Effector CD4-positive, alpha-beta T cell (primary cell): ENCODE measurements around the gene SYPL1.
A peak's percentile ranks its signal among the peaks of the same experiment; 100 is the strongest.

Experiments used
- DNase-seq: peaks from one replicate; pipeline ENCODE4 v3.0.0-alpha.2; 2020

SYPL1 gene

DNA sequence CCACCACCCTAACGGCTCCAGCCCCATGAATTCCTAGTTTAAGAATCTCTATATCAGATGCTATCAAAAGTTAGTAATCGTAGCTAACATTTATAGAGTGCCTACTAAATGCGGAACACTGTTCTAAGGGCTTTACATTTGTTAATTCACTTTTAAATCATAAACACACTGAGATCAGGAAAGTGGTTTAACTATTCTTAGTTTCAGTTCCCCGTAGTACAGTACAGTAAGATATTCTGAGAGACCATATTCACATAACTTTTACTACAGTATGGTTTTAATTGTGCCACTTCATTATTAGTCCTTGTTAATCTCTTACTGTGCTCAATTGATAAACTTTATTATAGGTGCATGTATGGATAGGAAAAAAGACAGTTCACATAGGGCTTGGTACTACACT is 22.5 kb downstream of the SYPL1 start:
- no peak for DNase-seq

DNA sequence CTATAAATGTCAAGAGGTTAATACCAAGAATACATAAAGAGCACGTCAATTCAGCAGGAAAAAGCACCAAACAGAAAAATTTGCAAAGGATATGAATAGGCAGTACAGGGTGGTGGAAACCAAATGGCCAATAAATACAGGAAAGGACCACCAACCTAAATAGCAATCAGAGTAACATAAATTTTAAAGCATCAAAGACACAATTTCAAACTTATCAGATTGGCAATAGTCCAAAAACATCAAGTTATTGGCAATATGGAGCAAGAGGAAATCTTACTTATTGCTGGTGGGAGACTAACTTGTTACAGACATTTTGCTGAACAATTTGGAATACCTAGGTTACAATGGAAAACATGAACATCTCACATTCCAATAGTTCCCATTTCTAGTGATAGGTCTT is 24.1 kb downstream of the SYPL1 start:
- DNase-seq, result no peak

DNA sequence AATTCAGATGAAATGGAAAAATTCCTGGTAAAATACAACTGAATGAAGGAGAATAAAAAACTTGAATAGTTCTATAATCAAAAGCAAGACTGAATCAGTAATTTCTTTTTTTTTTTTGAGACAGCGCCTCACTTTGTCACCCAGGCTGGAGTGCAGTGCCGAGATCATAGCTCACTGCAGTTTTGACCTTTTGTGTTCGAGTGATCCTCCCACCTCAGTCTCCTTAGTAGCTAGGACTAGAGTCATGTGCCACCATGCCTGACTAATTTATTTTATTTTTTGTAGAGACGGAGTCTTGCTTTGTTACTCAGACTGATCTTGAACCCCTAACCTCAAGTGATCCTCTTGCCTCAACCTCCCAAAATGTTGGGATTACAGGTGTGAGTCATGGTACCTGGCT is 26.1 kb downstream of the SYPL1 start:
- DNase-seq, result no peak

DNA sequence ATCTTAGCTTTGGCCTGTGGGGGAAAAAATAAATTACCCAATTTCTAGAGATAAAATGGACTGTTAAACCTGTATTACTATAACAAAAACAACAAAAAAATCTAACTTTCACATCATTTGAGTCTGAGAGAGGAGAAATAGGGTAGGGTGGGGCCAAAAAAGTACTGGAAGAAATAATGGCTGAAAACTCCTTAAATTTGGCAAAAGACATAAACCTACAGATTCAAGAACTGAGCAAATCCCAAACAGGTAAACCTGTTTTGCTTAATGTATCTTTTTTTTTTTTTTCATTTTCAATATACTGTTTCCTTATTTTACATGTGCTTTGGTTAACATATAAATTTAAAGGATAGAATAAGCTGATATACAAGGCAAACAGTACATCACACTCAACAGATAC is 27.1 kb downstream of the SYPL1 start:
- no peak for DNase-seq

DNA sequence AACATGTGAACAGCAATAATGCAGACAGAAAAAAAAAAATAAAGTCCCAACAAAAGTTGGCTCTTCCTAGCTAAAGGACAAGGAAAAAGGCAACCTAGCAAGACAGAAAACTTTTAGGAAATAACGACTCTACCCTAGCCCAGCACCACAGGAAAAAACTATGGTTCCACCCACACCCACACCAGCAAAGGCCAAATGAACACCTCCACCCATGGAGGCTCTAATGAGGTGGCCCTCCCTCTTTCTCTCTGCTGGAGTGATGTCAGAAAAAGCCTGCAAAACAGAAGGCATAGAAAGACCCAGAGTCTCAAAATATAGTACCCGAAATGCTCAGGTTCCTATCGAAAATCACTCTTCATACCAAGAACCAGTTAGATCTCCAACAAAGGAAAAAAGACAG is 28.4 kb downstream of the SYPL1 start:
- DNase-seq, result no peak

DNA sequence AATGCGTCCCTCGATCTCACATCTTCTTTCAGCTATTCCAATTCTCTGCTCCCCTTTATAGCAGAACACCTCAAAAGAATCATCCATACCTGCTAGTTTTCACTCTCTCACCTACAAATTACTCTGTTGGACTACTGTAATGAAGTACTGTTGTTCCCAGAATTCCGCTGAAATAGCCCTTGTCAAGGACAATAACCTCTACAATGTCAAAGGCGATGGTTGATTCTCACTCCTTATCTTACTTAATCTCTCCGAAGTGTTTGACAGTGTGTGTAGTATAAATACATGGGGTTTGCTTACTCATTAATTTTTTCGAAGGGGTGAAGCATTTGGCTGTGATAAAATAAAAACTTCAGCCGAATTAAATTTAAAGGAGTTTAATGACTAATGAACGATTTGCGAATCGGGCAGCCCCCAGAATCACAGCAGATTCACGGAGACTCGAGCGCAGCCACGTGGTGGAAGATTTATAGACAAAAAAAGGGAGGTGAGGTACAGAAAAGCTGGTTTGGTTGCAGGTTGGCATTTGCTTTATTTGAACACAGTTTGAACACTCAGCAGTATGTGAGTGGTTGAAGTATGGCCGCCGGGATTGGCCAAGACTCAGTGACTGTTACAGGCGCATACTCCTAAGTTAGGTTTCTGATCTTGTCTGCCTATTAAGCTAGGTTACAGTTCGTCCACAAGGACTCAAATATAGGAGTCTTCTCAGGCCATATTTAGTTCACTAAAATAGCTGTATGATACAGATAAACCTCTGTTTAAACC is 29.8 kb downstream of the SYPL1 start:
- no peak for DNase-seq

DNA sequence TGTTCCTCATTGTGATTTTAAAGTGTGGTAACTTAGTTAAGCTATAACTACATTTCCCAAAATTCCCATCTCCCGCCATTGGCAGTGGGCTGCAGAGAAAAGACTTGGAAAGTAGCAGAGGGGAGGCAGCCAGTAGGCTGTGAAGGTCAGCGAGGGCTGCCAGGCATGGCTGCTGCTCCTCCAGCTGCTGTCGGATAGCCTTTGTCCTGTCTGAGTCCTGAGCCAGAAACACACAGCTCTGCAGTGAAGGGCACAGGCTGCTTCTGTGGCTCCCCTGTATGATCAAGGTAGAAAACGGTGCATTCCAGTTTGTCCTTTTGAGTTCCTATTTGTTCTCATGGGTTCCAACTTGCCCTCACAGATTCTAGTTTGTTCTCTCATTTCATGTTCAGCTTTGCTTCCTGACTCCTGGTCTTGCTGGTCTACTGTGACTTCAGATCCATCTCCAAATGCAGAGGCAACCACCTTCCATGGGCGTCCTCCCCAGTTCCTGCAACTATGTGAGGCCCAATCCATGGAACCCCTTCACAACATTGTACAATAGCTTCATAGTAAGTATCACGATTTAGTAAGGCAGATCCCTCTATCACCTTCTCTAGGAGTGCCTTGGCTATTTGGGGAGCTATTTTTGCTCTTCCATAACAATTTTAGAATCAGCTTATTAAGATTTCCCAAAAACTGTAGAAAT is 31.7 kb downstream of the SYPL1 start:
- DNase-seq, result no peak

DNA sequence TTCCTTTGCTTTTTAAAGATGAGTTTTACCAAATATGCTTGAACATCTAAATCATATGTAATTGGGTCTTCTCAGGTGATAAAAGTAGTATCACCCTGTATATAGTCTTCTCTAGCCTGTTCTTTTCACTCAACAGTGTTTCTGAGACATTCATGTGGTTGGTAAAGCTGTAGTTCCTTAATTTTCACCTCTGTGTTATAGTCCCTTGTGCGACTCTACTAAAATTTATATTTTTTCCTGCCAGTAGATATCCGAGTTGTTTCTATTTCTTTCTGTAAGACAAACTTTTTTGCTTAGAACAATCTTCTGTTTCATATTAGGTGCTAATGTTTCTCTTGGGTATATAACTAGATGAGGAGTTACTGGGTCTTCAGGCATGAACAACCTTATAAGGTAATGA is 35.6 kb downstream of the SYPL1 start:
- no peak for DNase-seq

DNA sequence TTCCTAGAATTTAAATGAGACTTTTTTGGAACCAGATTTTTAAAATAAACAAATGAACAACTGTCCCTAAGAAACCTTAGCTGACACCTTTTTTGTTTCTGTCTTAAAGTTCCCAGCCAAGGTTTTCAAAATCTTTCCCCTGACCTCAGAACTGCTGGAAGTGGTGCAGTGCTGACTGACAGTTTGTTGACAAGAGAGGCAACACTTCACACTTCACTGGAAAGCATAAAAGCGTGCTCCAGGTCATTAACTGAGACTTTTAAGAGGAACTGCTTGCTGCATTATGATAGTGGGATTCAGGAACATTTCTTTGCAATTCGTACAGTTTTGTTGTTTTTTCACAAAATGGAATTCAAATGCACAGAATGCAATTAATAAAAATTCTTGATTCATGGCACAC is 36.2 kb downstream of the SYPL1 start:
- DNase-seq, result no peak

DNA sequence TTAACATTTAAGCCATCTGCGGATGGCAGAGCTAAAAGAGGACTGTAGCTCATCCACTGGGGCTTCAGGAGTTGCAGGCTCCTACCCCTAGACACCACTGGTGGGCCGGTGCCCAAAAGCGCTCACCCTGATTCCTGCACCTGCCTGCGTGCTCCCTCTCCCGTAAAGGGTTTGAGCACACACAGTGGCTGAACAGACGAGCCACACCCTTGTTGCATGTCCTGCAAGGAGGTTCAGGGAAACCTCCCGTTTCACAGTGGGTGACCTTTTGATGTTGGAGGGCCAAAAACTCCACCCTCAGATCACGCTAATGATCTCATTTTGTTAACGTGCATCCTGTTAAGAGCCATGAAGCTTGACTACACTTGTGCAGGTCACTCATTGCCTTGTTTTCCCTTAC is 37.9 kb downstream of the SYPL1 start:
- DNase-seq, result no peak

DNA sequence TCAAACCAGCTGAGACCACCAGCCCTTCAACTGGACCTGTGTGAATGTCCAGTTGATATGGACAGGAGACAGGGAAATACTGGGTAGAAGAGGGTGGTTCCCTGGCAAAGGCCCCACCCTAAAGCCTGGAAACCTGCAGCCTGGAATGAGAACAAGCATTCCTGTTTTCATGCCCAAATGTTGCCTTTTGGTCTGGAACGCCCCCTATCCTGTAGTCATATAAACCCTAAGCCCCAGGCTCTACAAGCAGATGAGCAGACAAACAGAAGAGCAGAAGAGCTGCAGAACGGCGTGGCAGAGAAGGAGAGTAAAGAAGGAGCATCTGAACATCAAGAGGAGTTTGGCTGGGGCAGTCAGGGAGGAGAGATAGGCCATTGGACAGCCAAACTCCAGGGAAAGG is 38.4 kb downstream of the SYPL1 start:
- DNase-seq, result no peak

DNA sequence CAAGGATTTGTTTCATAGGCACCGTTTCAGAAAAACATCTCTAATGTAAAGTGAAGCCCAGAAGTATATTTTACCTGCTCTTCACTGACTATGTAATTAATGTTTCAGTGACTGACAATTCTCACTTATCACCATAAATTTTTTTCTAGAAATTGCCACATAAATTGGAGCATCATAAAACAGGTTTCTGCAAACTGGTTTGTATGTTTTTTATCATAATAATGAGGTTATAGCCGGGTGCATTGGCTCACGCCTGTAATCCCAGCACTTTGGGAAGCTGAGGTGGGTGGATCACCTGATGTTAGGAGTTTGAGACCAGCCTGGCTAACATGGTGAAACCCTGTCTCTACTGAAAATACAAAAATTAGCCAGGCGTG is 39.4 kb downstream of the SYPL1 start:
- no peak for DNase-seq

DNA sequence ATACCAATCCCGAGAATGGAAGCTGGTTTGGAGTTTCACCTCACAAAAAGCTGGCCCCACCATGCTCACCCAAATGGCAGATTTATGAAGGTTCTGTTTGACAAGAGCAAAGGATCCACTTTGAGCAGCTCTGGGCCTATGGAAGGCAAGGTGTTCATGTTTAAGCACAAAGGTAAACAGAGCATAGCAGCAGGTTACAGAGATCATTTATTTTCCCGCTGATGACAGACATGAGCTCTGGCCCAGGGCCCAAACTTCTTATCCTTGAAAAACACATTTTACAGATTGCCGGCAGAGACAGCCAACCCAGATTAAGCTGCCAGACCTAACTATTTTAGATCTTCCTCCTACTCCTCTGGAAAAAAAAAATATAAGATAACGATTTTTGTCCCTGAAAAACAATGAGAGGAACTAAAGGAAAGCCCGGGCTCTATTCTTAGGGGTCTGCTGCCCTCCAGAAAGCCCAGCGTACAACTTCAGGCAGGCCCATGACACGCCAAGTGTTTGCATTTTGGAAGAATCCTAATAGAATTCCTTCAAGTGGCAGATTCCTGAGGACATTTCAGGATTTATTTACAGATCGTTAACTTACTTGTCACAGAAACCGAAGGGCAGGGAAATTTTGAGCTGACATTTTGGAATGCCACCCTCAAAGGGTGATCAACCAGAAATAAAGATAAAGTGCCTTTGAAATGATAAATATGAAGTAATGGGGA is 40.0 kb downstream of the SYPL1 start:
- no peak for DNase-seq

DNA sequence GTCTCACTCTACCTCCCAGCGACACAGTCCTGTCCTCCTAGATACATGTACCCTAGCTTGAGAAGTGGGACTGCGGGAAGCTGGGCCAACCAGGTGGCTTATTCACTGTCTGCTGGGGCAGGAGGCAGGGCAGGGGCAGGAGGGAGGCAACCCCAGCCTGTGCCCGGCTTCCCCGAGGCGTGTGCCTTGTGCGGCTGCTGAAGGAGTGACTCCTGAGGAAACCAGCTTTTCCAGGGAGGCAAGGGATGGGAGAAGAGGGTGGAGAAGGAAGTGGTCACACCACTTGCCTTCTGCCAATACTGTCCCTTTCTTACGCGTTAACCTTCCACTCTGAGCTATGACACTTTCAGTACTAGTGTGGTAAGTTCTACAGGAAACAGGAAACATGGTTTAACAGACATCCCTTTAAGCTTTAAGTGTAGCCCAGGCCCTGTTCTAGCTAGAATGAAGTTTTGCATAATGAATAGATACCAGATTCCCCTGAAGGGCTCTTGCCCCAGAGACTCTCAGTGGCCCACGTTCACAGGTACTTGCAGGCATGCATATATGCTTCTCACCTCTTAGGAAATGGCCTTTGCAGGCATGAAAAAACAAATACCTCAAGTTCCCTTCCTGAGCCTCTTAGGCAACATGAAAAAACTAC is 40.6 kb downstream of the SYPL1 start:
- peak; percentile 21 for DNase-seq

DNA sequence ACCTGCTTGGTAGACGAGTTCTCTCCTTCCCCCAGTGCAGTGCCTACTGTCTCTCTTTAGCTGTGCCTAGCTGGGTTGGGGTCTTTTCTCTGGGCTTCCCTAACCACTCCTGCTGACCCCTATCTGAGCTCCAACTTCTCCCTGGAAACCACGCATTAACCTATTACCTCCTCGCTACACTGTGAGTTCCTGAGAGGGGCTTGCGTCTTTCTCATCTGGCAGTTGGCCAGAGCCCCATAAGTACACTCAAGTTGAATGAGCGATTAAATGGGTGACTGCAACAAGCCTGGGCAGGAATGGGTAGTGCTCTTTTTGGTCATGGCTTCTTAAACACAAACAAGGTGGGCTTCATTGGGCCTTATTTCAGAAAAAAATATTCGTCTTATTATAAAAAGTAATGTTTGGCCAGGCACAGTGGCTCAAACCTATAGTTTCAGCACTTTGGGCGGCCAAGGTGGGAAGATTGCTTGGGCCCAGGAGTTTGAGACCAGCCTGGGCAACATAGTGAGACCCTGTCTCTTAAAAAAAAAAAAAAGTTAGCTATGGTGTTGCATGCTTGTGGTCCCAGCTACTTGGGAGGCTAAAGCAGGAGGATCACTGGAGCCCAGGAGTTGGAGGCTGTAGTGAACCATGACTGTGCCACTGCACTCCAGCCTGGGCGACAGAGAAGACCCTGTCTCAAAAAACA is 41.4 kb downstream of the SYPL1 start:
- DNase-seq, result no peak

DNA sequence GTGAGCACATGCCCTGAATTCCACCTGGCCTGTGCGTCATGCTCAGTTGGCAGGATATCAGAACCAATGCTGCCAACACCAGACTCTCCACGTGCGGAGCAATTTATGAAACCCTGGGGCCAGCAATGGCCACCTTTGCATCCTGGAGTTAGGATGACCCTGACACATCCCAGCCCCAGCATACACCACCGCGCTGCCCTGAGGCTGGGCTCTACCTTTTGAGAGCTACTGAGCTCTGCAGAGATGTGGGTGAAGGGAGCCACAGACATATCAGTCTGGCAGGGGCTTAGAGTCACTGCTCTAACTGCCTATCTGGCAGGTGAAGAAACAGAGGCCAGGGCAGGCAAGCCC is 41.9 kb downstream of the SYPL1 start:
- DNase-seq, result no peak

DNA sequence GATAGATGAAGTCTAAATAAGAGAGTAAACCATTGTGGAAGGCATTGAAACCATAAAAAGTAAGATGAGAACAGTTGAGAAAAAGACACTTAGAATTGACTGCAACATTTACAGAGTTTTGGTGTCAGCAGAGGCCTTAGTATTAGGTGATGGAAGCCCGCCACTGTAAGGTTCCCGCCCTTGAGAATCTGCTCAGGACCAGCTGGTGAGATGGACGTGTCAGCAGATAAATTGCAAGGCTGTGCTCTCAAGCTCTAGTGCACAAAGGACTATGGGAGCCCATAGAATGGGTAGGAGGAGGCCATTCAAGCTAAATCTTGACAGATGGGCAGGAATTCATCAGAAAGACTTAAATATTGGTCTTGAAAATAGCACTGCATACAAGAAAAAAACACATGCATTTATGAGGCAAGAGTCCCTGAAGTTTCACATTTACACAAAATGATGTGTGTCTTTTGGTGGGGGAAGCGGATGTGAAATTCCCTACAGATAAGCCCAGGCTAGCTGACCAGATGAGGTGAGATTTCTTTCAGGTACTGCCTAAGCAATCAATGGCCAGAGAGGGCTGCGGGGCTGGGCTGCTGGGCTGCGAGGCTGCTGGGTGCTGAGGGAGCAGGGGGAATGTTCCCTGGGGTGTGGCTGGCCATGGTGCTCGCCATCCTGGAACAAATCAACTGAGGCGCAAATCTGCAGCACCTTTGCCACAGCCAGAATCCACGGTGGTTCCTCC is 42.5 kb downstream of the SYPL1 start:
- no peak for DNase-seq

DNA sequence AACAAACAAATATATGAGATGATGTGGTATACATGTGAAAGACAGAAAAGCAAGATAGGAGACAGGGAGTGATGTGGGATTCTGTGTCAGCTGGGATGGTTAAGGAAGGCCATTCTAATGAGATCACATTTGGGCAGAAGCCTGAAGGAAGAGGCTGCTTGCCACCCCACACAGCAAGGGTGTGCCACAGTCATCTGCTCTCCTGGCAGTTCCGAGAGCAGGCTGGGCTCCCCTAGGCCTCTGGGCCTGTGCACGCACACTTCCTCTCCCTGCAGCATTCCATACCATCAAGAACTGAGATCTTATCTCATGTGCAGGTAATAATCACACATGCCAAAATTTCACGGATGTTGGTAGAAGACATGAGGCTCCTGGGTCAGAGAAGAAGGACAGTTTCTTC is 43.1 kb downstream of the SYPL1 start:
- no peak for DNase-seq

DNA sequence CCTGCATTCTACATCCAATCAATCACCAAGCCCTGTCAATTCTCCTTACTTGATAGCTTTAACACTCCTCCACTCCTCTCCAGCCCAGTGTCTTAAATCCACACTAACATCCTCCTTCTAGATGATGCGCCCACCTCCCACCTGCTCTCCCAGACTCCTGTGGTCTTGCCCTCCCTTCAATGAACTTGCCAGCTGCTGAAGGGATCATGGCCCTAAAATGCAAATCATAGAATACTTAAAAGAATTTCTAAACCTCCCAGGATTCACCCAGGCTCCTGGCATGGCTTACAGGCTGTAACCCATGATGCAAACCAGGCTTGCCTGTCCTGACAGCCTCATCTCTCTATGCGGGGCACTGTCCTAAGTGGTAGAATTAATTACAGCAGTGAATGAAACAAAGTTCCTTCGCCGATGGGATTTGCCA is 43.6 kb downstream of the SYPL1 start:
- DNase-seq, result no peak

DNA sequence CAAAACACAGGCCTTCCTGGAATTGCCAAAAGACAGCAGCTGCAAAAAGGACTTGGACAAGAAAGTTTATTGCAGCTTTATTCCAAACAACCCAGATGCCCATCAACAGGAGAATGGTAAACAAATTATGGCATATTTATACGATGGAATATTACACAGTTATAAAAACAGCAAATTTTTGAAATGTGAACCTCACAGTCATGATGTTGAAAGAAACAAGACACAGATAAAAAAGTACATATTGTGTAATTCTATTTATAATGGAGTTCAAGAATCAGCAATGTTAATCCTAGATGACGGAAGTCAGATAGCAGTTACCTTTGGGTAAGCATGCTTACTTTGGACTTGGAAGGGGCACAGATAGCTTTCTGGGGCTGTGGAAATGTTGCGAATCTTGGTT is 44.4 kb downstream of the SYPL1 start:
- no peak for DNase-seq

DNA sequence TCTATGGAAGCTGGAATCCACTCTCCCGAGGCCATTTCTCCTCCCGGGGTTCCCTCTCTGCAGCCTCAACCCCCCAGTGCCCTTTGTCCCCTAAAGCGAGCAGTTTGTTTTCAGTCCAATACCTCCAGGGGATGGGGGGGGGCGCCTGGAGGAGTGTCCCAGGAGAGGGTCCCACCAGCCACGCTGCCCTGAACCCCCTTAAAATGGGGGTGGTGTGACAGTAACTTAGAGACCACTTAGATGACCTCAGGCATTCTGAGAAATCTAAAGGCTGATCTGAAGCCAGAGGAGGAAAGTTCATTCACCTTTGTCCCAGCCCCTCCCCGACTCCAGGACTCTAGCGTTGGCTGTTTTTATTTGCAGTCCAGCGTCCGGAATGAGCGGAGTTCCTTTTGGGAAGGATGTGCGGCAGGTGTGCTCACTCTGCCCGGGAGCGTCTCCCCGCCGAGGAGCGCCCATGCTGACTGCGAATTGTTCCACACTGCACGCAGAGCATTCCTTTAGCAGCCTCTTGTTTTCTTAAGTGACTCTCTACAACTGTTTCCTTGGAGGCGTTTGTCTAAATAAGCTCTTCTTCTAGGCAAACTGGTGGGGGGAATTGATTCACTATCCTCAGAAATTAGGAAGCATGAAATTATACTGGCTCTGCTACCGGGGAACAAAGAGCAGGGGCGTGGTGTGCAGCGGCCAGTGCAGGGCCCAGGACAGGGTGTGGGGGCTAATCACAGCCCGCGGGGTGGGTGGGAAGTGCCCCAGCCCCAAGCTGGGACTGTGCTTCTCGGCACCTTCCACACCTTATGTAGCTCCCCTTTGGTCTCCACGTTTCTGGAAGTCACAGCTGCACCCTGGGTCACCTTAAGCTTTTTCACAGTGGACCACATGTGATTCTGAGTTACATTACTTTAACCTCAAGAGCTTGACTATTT is 46.3 kb downstream of the SYPL1 start:
- no peak for DNase-seq
